GM19452 (cell line): Measurements from ENCODE around the gene HSD11B1L.

Experiments
- ATAC-seq: cut with Tn5 transposase; IDR thresholded peaks from one replicate; pipeline ENCODE4 v1.9.1; 2021; ENCODE audit not compliant: unreplicated experiment

The HSD11B1L gene

GRCh38 chr19:5666921-5667610 is 13.8 kb upstream of the HSD11B1L start:
- ATAC-seq, result no peak

- no peak for ATAC-seq
Observed at GRCh38 chr19:5667751-5668271, 13.0 kb upstream of the HSD11B1L start.

GRCh38 chr19:5669212-5669611 is 11.6 kb upstream of the HSD11B1L start:
- no peak for ATAC-seq

- no peak for ATAC-seq
Observed at GRCh38 chr19:5671600-5671999, 9.2 kb upstream of the HSD11B1L start.

- ATAC-seq, result no peak
Observed at GRCh38 chr19:5672708-5673459, 7.9 kb upstream of the HSD11B1L start.

- ATAC-seq, result no peak
Observed at GRCh38 chr19:5673752-5674151, 7.1 kb upstream of the HSD11B1L start.

DNA sequence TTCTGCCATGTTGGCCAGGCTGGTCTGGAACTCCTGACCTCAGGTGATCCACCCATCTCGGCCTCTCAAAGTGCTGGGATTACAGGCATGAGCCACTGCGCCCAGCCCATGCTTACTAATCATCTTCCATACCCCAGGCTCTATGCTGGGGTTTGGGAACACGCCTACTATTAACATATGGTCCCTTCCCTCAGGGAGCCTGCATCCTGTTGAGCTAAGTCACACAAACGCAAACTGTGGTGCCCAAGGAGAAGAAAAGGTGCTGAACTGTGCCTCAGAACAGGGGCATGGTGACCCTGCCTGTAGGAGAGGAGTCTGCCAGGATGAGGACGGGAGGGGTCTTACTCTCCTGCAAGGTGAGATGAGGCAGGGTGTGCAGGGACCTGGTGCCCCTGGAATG is 6.1 kb upstream of the HSD11B1L start:
- ATAC-seq, result no peak

GRCh38 chr19:5676105-5676771 is 4.6 kb upstream of the HSD11B1L start:
- no peak for ATAC-seq

GRCh38 chr19:5676772-5677105 is 4.1 kb upstream of the HSD11B1L start:
- no peak for ATAC-seq

DNA sequence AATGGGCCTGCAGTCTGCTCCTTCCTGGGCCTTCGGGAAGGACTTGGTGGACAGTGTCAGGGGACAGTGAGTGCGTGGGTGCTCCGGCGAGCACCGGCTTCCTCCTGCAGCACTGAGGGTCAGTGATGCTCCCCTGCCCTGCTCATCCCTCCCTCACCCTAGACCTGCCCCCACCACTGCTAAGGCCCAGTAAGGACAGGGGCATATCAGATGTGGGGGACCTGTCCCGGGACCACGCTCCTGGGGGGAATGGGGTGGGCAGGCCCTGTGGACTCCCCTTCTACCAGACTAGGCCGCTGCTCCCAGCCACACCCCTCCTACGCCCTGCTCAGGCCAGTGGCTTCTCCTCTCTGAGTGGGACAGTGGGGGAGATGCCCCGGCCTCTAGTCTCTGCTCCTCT is 3.7 kb upstream of the HSD11B1L start:
- ATAC-seq, result no peak

- ATAC-seq, result no peak
Observed at GRCh38 chr19:5677580-5677979, 3.2 kb upstream of the HSD11B1L start.

DNA sequence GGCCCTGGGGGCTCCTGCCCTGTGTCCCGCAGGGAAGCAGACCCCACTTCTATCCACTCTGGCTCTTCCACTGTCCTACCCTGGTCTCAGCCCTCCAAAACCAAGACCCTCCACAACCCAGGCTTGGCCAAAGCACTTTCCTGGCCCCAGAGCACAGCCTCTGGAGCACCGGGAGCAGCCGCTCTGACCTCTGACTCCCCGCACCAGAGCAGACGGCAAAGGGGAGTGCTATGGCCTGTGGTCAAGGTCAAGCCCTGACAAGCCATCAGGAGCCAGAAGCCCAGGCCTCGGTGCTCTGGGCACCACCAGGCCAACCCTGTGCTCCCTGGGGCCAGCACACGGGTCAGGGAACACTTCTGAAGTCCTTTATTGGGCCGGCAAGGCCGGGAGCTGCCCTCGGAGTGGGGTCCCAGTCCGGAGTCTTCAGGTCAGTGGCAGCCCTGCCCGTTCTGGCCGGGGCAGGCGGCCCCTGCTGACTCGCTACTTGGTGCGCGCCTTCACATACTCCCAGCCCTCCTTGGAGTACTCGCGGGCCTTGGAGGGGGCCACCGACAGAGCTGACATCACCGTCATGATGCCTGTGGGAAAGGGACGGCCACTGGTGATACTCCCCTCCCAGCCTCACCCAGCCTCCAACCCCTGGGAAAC is 2.6 kb upstream of the HSD11B1L start:
- ATAC-seq, result no peak

DNA sequence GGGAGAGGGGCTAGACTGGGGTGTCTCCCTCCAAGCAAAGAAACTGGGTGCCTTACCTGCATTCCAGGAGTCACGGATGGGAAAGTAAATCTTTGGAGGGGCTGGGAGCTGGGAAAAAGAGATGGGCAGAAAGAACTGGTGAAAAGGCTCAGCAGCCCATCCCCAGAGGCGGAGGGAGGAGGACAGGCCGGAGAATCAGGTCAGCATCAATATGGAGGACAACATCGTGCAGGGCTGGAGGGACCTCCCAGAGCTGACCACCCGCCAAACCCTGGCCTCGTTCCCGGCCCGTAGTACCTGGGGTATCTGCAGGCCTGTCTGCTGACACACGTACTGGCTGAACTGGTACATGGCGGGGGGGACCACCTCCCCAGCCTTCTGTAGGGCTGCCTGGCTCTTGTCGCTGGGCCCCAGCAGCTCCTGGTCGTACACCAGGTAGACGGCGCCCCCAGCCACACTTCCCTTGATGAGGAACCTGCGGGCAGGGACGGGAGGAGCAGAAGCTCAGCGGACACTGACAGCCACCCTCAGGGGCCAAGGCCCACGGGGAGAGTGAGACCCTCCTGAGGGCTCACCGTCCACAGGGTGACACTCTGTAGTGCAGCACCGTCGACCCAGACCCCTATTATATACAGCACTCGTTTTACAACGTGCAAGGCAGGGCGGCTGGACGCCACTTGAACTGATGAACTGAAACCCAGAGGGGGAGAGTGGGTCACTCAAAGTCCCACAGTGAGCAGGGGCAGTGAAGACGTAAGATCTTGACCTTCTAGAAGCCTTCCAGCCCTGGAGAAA is 1.3 kb upstream of the HSD11B1L start:
- no peak for ATAC-seq

GRCh38 chr19:5680084-5680436 is 767 bp upstream of the HSD11B1L start:
- no peak for ATAC-seq

DNA sequence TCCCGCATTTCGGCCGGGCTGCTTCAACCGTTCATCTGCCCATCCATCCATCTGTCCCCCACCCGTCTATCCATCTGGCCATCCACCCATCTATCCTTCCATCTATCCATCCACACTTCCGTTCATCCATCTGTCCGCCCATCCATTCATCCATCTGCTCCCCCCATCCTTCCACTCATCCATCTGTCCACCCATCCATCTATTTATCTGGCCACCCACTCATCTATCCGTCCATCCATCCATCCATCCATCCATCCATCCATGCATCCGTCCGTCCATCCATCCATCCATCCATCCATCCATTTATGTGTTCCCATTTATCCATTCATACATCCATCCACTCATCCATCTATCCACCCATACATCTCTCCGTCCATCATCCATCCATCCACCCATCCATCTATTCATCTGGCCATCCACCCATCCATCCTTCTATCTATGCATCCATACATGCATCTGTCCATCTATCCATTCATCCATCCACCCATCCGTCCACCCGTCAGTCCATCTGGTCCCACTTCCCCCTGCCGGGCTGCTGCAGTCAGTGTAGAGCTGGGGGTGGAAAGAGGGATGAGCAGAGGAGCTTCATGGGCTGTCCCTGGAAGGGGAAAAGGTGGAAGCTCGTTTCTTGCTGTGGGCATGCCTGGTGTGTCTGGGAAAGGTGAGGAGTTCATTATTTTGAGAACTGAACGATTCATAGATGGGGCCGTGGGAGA is 722 bp downstream of the HSD11B1L start:
- no peak for ATAC-seq

DNA sequence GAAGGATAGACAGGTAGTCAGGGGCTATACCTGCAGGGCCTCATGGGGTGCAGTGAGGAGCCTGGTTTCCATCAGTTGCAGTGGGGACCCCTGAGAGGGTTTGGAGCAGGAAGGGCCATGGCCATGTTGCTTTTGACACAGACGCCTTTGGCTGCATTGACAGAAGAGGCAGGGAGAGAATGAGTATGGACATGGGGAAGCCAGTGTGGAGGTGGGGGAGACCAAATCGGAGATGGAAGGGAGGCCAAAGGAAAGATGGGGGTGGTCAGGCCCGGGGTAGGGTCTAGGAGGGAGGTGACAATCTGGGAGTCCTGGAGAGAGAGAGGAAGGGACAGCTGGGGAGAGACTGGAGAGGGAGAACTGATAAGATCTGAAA is 1.3 kb downstream of the HSD11B1L start:
- no peak for ATAC-seq

DNA sequence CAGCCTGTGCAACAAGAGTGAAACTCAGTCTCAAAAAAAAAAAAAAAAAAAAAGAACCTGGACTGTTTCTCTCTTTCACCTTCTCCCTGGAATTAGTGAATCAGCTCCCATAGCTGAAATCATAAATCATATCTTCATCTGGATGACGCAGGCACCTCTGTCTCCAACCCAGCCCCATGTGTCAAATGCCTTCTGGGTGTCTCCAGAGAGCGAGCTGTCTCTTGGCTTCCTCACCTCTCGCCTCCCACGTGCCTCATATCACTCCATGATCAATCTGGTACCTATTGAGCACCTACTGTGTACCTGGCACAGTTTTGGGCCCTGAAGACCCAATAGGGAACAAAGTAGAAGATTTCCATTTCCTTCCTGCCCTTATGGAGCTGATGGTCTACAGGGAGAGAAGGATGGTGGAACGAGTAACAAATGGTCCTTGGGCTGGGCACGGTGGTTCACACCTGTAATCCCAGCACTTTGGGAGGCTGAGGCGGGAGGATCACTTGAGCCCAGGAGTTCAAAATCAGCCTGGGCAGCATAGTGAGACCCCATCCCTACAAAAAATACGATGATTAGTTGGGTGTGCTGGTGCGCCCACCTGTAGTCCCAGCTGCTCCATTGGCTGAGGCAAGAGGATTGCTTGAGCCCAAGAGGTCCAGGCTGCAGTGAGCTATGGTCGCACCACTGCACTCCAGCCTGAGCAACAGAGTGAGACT is 2.5 kb downstream of the HSD11B1L start:
- no peak for ATAC-seq

DNA sequence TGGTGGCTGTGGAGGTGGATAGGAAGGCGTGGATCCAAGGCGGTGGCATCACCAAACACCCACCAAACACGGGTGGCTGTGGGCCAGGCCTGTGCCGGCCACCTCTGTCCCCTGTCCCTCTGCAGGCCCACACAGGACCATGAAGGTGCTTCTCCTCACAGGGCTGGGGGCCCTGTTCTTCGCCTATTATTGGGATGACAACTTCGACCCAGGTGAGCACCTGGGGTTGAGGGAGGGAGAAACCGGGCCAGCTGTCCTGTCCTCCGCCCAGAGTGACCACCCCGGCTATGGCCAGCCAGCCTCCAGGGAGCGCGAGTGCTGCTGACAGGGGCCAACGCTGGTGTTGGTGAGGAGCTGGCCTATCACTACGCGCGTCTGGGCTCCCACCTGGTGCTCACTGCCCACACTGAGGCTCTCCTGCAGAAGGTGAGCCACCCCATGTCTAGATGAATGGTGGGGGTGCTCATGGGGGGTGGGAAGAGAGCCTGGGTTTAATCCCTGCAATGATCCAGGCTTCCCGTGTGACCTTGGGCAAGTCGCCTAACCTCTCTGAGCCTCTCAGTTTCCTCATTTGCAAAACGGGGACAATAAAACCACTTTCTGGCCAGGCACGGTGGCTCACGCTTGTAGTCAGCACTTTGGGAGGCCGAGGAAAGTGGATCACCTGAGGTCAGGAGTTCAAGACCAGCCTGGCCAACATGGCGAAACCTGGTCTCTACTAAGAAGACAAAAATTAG is 4.0 kb downstream of the HSD11B1L start:
- no peak for ATAC-seq

GRCh38 chr19:5686326-5686646 is 5.5 kb downstream of the HSD11B1L start:
- no peak for ATAC-seq
